Thyroid gland (tissue), 4 donors: Measurements from ENCODE around the gene TXN2.

ENCODE experiments used
- POLR2A ChIP-seq, 2 donors: fragments of 450-650 bp; IDR thresholded peaks; one replicate each; pipeline ENCODE4 v1.6.1; 2017; ENCODE audit warnings: antibody characterized with exemption in 2 of 2, mild to moderate bottlenecking in 2 of 2, moderate library complexity in 1 of 2
- TF ChIP-seq, protein P1 (sequence below), 6 experiments: fragments of 200-600 bp in 3 of 6; fragments of 450-650 bp in 3 of 6; sonication (generic) in 3 of 6; IDR thresholded peaks; one replicate each; pipeline ENCODE4 v1.5.1; 2016 to 2019; ENCODE audit warnings: antibody characterized with exemption in 6 of 6, mild to moderate bottlenecking in 2 of 6, inconsistent platforms in 1 of 6, moderate library complexity in 1 of 6

DNA sequence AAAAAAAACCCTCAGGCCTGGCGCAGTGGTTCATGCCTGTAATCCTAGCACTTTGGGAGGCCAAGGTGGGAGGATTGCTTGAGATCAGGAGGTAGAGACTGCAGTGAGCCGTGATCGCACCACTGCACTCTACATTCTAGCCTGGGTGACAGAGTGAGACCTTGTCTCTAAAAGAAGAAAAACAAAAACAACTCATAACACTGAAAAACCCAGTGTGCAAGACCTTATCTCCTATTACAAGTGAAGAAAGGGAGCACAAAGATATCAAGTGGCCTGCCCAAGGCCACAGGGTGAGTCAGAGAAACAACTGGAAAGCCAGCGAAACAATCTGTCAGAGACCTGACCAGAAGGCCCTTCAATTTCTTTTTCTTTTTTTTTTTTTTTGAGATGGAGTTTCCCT, 2.5 kb downstream of the TXN2 start:
- TF ChIP-seq POLR2A (IDR thresholded peaks at IDR 0.05): no peak
- TF ChIP-seq, protein P1, sequence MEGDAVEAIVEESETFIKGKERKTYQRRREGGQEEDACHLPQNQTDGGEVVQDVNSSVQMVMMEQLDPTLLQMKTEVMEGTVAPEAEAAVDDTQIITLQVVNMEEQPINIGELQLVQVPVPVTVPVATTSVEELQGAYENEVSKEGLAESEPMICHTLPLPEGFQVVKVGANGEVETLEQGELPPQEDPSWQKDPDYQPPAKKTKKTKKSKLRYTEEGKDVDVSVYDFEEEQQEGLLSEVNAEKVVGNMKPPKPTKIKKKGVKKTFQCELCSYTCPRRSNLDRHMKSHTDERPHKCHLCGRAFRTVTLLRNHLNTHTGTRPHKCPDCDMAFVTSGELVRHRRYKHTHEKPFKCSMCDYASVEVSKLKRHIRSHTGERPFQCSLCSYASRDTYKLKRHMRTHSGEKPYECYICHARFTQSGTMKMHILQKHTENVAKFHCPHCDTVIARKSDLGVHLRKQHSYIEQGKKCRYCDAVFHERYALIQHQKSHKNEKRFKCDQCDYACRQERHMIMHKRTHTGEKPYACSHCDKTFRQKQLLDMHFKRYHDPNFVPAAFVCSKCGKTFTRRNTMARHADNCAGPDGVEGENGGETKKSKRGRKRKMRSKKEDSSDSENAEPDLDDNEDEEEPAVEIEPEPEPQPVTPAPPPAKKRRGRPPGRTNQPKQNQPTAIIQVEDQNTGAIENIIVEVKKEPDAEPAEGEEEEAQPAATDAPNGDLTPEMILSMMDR (IDR thresholded peaks at IDR 0.05): no peak
